SK-N-SH treated with all-trans-retinoic acid at 6 μM for 48 hours (cell line): ENCODE data around the gene CYP19A1.

Experiments used
- ATAC-seq: fragments of 200-7000 bp; cut with Tn5 transposase; 3 replicates; pipeline ENCODE4 v1.9.1; 2020; ENCODE audit warnings: mild to moderate bottlenecking, moderate library complexity
- ARNTL ChIP-seq: fragments of 450-650 bp; formaldehyde crosslinking; IDR thresholded peaks from 2 replicates; pipeline ENCODE4 v1.5.0; 2020; ENCODE audit warnings: low read depth, mild to moderate bottlenecking, moderate library complexity, borderline replicate concordance
- BACH2 ChIP-seq: fragments of 250-450 bp; sonication (Bioruptor Pico); IDR thresholded peaks from 2 replicates; pipeline ENCODE4 v1.9.0; 2021; ENCODE audit warnings: mild to moderate bottlenecking, borderline replicate concordance
- CSDC2 ChIP-seq: fragments of 250-450 bp; sonication (Bioruptor Pico); IDR thresholded peaks from 2 replicates; pipeline ENCODE4 v1.5.0; 2020; ENCODE audit warnings: mild to moderate bottlenecking, moderate library complexity
- ESRRG ChIP-seq: fragments of 250-450 bp; sonication (Bioruptor Pico); IDR thresholded peaks from 2 replicates; pipeline ENCODE4 v1.6.1; 2021; ENCODE audit warnings: mild to moderate bottlenecking
- ISL1 ChIP-seq: fragments of 250-450 bp; sonication (Bioruptor Pico); IDR thresholded peaks from 2 replicates; pipeline ENCODE4 v2.1.2; 2022; ENCODE audit warnings: mild to moderate bottlenecking, moderate library complexity
- OSR1 ChIP-seq: fragments of 250-450 bp; sonication (Bioruptor Pico); IDR thresholded peaks from 2 replicates; pipeline ENCODE4 v1.8.0; 2022; ENCODE audit warnings: moderate library complexity, mild to moderate bottlenecking, inconsistent platforms
- POU6F1 ChIP-seq: fragments of 250-450 bp; sonication (Bioruptor Pico); IDR thresholded peaks from 2 replicates; pipeline ENCODE4 v1.8.0; 2021; ENCODE audit warnings: low read depth, mild to moderate bottlenecking, moderate library complexity, borderline replicate concordance
- PPARA ChIP-seq: fragments of 250-450 bp; sonication (Bioruptor Pico); IDR thresholded peaks from 2 replicates; pipeline ENCODE4 v1.5.0; 2020; ENCODE audit warnings: mild to moderate bottlenecking, borderline replicate concordance
- RARB ChIP-seq: fragments of 250-450 bp; sonication (Bioruptor Pico); IDR thresholded peaks from 2 replicates; pipeline ENCODE4 v1.8.0; 2021; ENCODE audit warnings: mild to moderate bottlenecking, moderate library complexity
- SNAI2 ChIP-seq: fragments of 250-450 bp; sonication (Bioruptor Pico); IDR thresholded peaks from 2 replicates; pipeline ENCODE4 v1.5.0; 2020; ENCODE audit warnings: mild to moderate bottlenecking, moderate library complexity
- TCF4 ChIP-seq: fragments of 250-450 bp; sonication (Bioruptor Pico); IDR thresholded peaks from 2 replicates; pipeline ENCODE4 v1.8.0; 2021; ENCODE audit warnings: mild to moderate bottlenecking, moderate library complexity, borderline replicate concordance
- TSHZ2 ChIP-seq: fragments of 250-450 bp; sonication (Bioruptor Pico); IDR thresholded peaks from 2 replicates; pipeline ENCODE4 v1.5.0; 2020; ENCODE audit warnings: mild to moderate bottlenecking, moderate library complexity
- ZNF565 ChIP-seq: fragments of 450-650 bp; formaldehyde crosslinking; conservative IDR thresholded peaks from 2 replicates; pipeline ENCODE4 v1.5.0; 2020; ENCODE audit warnings: low read depth, mild to moderate bottlenecking, moderate library complexity
- ZNF8 ChIP-seq: fragments of 450-650 bp; formaldehyde crosslinking; IDR thresholded peaks from 2 replicates; pipeline ENCODE4 v1.5.0; 2020; ENCODE audit warnings: mild to moderate bottlenecking, moderate library complexity
- TF ChIP-seq, protein P1 (sequence below): fragments of 250-450 bp; sonication (Bioruptor Pico); IDR thresholded peaks from 2 replicates; pipeline ENCODE4 v1.8.0; 2020; ENCODE audit warnings: mild to moderate bottlenecking, moderate library complexity, borderline replicate concordance
- TF ChIP-seq, protein P2 (sequence below): fragments of 250-450 bp; sonication (Bioruptor Pico); IDR thresholded peaks from 2 replicates; pipeline ENCODE4 v1.5.1; 2020; ENCODE audit warnings: low read depth, mild to moderate bottlenecking, moderate library complexity

CYP19A1 gene

DNA sequence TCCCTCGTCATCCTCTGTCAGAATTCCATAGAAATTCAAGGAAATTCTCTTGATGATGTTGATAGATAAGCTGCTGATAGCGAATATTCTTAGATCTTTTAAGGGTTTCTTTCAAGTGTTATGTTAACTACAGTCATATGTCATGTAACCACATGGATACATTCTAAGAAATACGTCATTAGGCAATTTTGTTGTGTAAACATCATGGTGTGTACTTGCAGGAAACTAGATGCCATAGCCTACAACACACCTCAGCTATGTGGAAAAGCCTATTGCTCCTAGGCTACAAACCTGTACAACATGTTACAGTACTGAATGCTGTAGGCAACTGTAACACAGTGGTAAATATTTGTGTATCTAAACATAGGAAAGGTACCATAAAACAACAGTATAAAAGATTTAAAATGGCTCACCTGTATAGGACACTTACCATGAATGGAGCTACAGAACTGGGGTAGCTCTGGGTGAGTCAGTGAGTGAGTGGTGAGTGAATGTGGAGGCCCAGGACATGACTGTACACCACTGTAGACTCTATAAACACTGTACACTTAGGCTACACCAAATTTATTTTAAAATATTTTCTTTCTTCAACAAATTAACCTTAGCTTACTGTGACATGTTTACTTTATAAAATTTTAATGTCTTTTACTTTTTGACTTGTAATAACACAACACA, 37.7 kb upstream of the CYP19A1 start (continued):
- TF ChIP-seq ESRRG (CRISPR knock-in tag) (no peak), ZNF8 (CRISPR knock-in tag) (no peak)
- TF ChIP-seq, protein P1, sequence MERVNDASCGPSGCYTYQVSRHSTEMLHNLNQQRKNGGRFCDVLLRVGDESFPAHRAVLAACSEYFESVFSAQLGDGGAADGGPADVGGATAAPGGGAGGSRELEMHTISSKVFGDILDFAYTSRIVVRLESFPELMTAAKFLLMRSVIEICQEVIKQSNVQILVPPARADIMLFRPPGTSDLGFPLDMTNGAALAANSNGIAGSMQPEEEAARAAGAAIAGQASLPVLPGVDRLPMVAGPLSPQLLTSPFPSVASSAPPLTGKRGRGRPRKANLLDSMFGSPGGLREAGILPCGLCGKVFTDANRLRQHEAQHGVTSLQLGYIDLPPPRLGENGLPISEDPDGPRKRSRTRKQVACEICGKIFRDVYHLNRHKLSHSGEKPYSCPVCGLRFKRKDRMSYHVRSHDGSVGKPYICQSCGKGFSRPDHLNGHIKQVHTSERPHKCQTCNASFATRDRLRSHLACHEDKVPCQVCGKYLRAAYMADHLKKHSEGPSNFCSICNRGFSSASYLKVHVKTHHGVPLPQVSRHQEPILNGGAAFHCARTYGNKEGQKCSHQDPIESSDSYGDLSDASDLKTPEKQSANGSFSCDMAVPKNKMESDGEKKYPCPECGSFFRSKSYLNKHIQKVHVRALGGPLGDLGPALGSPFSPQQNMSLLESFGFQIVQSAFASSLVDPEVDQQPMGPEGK (CRISPR knock-in tag): no peak
- TF ChIP-seq, all 23 proteins: peak for 0

DNA sequence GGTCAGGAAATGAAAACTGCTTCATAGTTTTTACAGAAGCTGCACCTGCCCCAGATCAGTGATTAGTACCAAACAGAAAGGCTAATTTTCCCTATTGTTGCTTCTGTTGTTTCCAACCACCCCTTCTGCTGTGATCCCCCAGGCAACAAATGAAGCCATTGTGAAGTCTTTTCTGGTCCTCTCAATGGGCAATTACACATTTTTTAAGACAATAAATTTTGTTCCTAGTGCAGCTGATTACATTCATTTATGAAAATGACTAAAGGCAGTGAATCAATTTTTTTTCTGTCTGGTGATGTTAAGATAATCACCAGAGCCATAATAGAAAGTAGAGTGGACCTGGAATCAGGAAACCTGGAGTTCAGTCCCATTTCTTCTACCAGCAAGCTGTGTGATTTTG, 35.7 kb upstream of the CYP19A1 start:
- no peak for ATAC-seq
- peak; percentile 72 for TF ChIP-seq TCF4 (CRISPR knock-in tag)
- TF ChIP-seq TSHZ2 (CRISPR knock-in tag): peak; percentile 63; the same call in 1 of the 2 replicates
- TF ChIP-seq SNAI2 (CRISPR knock-in tag): no peak
- TF ChIP-seq RARB (CRISPR knock-in tag): no peak

GRCh38 chr15:51371266-51371665, 32.9 kb upstream of the CYP19A1 start:
- no peak for ATAC-seq
- TF ChIP-seq CSDC2: no peak
- TF ChIP-seq ARNTL (CRISPR knock-in tag): no peak
- no peak for TF ChIP-seq POU6F1
- no peak for TF ChIP-seq SNAI2 (CRISPR knock-in tag)
- TF ChIP-seq ZNF565 (CRISPR knock-in tag): no peak
- TF ChIP-seq, protein P1 (CRISPR knock-in tag): no peak
- TF ChIP-seq BACH2 (CRISPR knock-in tag): no peak
- TF ChIP-seq PPARA (CRISPR knock-in tag): no peak
- no peak for TF ChIP-seq TSHZ2 (CRISPR knock-in tag)
- TF ChIP-seq TCF4 (CRISPR knock-in tag): no peak
- no peak for TF ChIP-seq OSR1 (CRISPR knock-in tag)
- no peak for TF ChIP-seq ISL1 (CRISPR knock-in tag)
- TF ChIP-seq, protein P2, sequence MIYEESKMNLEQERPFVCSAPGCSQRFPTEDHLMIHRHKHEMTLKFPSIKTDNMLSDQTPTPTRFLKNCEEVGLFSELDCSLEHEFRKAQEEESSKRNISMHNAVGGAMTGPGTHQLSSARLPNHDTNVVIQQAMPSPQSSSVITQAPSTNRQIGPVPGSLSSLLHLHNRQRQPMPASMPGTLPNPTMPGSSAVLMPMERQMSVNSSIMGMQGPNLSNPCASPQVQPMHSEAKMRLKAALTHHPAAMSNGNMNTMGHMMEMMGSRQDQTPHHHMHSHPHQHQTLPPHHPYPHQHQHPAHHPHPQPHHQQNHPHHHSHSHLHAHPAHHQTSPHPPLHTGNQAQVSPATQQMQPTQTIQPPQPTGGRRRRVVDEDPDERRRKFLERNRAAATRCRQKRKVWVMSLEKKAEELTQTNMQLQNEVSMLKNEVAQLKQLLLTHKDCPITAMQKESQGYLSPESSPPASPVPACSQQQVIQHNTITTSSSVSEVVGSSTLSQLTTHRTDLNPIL (CRISPR knock-in tag): no peak
